ACC112 (cell line): ENCODE measurements around the gene ZNF670.

ENCODE experiments used
- H2AFZ ChIP-seq: fragments of 200-600 bp; sonication (generic); one replicate; pipeline ENCODE4 v1.6.0; 2017; ENCODE audit warnings: antibody characterized with exemption, low read length; ENCODE audit not compliant: unreplicated experiment
- H3K27ac ChIP-seq: fragments of 200-600 bp; sonication (generic); 2 replicates; pipeline ENCODE4 v1.5.1; 2014; ENCODE audit warnings: low read depth, mild to moderate bottlenecking, antibody characterized with exemption, low read length, moderate library complexity
- H3K27me3 ChIP-seq: fragments of 200-600 bp; sonication (generic); 2 replicates; pipeline ENCODE4 v1.6.1; 2014; ENCODE audit warnings: mild to moderate bottlenecking, antibody characterized with exemption, low read length, moderate library complexity, mixed read lengths; ENCODE audit not compliant: insufficient read depth
- H3K36me3 ChIP-seq: fragments of 200-600 bp; sonication (generic); 2 replicates; pipeline ENCODE4 v1.6.1; 2016; ENCODE audit warnings: mild to moderate bottlenecking, antibody characterized with exemption, low read length, moderate library complexity, mixed read lengths; ENCODE audit not compliant: insufficient read depth
- H3K4me1 ChIP-seq: fragments of 200-600 bp; sonication (generic); one replicate; pipeline ENCODE4 v1.6.1; 2016; ENCODE audit warnings: low read length, mixed read lengths; ENCODE audit not compliant: insufficient read depth, unreplicated experiment, control insufficient read depth
- H3K4me3 ChIP-seq: fragments of 200-600 bp; sonication (generic); 2 replicates; pipeline ENCODE4 v1.5.1; 2014; ENCODE audit warnings: mild to moderate bottlenecking, low read depth, low read length
- H3K79me2 ChIP-seq: fragments of 200-600 bp; sonication (generic); one replicate; pipeline ENCODE4 v1.6.0; 2016; ENCODE audit warnings: low read length; ENCODE audit not compliant: control insufficient read depth, unreplicated experiment, insufficient read depth

ZNF670 gene

DNA sequence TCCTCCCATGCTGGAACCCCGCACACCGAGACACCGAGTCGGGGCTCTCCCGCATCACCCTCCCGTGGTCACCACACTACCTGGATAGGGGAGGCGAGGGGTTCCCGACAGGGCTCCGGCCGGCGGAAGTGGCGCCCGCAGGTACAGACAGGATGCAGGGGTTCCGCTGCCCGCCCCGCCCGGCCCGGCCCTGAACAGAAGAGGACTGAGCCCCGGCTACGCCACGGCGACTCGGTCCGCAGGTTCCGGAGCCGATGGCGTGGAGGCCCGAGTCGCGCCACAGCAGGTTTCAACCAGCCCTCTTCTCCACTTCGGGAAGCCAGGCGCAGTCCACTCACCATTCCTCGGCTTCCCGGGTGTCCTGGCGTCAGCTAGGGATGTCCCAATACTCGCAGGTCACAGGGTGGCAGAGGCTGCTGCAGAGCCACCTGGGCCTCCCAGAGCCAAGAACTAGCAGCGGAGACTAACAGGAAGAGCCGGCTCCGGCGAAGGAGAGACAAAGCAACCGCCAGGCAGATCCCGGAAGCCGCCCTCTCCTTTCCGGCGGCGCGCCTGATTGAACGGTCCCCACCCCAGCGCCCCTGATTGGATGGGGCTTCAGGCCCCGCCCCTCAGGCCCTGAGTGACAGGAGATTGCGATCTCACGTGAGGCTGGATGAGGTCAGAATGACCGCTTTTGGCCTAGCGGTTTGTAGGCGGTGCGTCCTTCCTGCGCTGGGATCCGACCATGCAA is 25.4 kb upstream of the ZNF670 start, which contains the start of gene ZNF669:
ZNF669 (minus strand) TSS at position 498 of the 733 bp plus-strand sequence; CDS start at position 341, 157 bp downstream.
- peaks cover 33% of the 10 kb centered on the region for H3K79me2 ChIP-seq
- H3K4me3 ChIP-seq: peak within 1 kb of the TSS; percentile 93
- H3K36me3 ChIP-seq: peaks cover 25% of the 10 kb centered on the region
- peaks cover 13% of the 10 kb centered on the region for H3K4me1 ChIP-seq
- H3K27ac ChIP-seq: peak within 1 kb of the TSS; percentile 67
- no peaks in the 10 kb centered on the region for H3K27me3 ChIP-seq
- peak within 1 kb of the TSS; percentile 26 for H2AFZ ChIP-seq

DNA sequence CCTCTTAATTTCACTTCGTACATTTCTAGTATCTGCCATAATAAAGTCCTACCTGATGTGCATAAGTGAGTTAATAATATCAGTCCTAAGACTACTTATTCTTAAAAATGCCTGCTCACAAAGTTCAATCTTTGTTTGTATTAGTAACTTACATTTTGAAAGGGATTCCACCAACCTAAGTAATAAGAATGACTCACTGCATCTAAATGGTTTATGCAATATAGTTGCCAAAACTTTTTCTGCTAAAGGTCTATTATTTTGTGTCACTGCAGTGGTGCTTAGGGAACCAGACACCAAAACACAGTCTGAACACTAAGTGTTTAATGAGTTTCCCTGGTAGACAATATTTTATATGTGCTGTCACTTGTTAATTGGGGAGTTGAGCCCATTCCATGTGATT is 23.8 kb upstream of the ZNF670 start:
- Histone ChIP-seq H2AFZ (no peak overlapping the region), H3K27ac (peak overlapping the region; percentile 28), H3K4me3 (peak overlapping the region; percentile 93), H3K4me1 (peaks cover 13% of the 10 kb centered on the region), H3K79me2 (peaks cover 33% of the 10 kb centered on the region), H3K36me3 (peaks cover 37% of the 10 kb centered on the region), H3K27me3 (no peaks in the 10 kb centered on the region)

DNA sequence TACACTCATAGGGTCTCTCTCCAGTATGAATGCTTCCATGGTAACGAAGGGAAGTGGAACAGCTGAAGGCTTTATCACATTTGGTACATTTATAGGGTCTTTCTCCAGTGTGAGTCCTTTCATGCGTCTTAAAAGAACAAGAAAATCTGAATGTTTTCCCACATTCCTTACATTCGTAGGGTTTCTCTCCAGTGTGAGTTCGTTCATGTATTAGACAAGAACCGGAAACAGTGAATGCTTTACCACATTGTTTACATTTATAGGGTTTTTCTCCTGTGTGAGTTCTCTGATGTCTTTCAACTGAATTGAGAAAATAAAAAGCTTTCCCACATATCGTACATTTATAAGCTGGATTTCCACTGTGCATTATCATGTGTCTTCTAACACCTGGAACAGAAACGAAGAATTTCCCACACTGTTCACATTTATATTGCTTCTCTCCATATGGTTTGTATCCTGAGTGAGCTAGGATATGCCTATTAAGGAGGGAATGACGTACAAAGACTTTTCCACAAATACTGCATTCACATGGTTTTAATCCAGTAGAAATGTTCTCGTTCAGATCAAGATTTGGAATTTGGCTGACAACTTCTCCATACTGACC is 22.2 kb upstream of the ZNF670 start:
- H3K4me1 ChIP-seq: peaks cover 13% of the 10 kb centered on the region
- H3K27me3 ChIP-seq: no peaks in the 10 kb centered on the region
- H3K36me3 ChIP-seq: peaks cover 42% of the 10 kb centered on the region
- no peak overlapping the region for H2AFZ ChIP-seq
- no peak overlapping the region for H3K4me3 ChIP-seq
- H3K79me2 ChIP-seq: peaks cover 33% of the 10 kb centered on the region
- no peak overlapping the region for H3K27ac ChIP-seq

DNA sequence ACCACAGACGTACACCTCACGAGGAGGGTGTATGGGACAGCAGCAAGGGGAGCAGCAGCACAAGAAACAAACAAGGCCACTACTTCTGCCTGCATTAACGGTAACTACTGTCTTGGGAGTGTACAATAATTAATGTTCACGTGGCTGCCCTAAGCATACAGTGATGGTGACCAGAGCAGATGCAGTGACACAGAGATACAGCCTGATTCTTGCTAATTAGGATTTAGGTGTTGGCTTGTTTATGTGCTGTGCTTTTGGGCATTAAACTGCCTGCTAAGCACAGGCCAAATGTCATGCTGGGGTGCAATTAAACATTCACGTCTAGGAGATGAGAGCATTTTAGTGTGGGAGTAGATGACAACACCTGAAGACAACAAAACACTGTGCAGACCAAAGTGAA is 18.3 kb upstream of the ZNF670 start:
- Histone ChIP-seq H3K36me3 (peaks cover 38% of the 10 kb centered on the region), H2AFZ (no peak overlapping the region), H3K27ac (no peak overlapping the region), H3K27me3 (no peaks in the 10 kb centered on the region), H3K4me1 (peaks cover 2% of the 10 kb centered on the region), H3K79me2 (peaks cover 16% of the 10 kb centered on the region), H3K4me3 (no peak overlapping the region)

DNA sequence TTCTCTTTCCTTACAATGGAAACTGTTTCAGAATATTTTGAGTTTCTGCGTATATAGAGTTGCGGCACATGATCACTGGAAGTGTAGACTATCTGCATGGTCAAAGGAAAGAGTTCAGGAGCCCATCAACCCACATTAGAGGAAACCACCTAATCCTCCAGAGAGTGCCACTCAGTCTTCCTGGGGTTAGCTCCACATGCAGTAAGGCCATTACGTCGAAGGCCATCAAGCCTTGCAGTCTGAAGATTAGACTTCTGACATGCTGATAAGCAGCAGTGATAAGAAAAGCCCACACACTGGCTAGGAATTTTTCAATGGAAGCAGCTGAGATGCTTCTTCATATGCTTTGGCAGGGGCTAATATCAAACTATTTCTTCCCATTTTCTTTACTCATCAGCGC is 17.9 kb upstream of the ZNF670 start:
- Histone ChIP-seq H3K79me2 (peaks cover 12% of the 10 kb centered on the region), H2AFZ (no peak overlapping the region), H3K27ac (no peak overlapping the region), H3K27me3 (no peaks in the 10 kb centered on the region), H3K4me3 (no peak overlapping the region), H3K36me3 (peaks cover 34% of the 10 kb centered on the region), H3K4me1 (no peaks in the 10 kb centered on the region)

DNA sequence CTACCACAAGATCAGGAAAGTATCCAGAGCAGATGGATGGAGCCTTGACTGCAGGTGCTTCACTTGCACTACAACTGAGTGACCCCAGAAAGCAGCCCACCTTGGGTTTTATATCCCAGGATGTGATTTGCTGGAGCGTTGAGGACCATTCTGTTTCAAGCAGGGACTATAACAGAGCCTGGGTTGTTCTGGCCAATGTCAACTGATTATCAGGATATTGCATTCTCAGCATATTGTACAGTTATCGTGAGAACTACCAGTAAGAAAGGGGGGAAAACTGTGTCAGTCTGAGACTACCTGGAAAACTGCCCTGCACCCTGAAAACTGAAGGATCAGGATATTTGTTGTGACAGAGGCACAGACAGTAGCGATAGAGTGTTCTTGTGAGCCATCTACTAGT is 17.5 kb upstream of the ZNF670 start:
- Histone ChIP-seq H3K27ac (no peak overlapping the region), H3K4me3 (no peak overlapping the region), H3K27me3 (no peaks in the 10 kb centered on the region), H3K36me3 (peaks cover 30% of the 10 kb centered on the region), H3K79me2 (peaks cover 8% of the 10 kb centered on the region), H3K4me1 (no peaks in the 10 kb centered on the region), H2AFZ (no peak overlapping the region)

DNA sequence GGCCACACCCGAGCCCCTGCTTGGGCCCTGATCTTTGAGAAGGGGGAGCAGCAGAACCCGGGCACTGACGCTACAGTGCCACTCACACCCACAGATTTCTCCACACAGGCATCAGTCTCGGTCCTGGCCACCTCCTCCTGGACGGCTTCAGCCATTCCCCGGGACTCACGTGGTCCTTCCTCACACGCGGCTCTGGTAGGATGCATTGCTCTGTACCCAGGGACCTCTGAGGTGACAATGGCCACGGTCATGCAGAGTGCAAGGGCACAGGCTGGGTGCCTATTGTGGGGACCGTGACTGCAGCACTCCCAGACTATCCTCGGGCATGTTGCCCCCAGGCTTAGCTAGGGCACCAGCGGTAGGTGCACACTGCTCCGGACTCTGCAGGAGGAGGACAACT is 11.8 kb upstream of the ZNF670 start:
- Histone ChIP-seq H3K79me2 (no peaks in the 10 kb centered on the region), H3K36me3 (no peaks in the 10 kb centered on the region), H2AFZ (no peak overlapping the region), H3K27ac (no peak overlapping the region), H3K27me3 (no peaks in the 10 kb centered on the region), H3K4me3 (no peak overlapping the region), H3K4me1 (no peaks in the 10 kb centered on the region)

DNA sequence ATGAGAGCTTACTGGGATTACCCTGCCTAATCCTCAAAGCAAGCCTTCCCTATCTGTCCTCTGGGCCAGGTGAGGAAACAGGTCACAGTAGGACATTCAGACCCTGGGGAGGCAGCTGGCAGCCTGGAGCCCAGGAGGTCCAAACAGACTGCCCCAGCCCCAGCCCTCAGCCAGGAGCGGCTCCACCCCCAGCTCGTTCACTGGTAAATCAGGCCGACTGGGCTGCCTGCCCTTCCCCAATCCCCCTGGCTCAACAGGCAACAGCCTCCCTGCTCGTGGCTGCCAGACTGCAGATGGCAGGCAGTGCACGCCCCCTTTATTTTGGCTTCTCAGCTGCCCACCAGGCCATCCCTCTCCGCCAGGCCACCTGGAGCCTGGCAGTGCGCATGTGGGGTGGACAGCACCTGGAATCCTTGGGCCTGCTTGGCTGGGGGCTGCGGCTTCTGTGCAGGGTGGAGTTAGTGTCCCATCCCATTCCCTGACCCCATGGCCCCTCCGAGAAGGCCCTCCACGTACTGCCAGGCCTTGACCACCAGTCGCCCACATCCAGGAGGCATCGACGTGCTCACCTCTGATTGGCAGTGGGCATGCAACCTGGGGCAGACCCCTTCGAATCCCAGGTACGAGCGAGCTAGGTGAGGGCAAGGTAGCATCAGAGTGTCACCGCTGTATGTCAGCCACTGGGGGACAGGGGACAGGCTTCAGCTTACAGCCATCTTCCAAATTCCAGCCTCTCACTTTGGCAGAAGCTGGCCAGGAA is 11.2 kb upstream of the ZNF670 start:
- no peaks in the 10 kb centered on the region for H3K4me1 ChIP-seq
- H3K36me3 ChIP-seq: no peaks in the 10 kb centered on the region
- no peak overlapping the region for H3K27ac ChIP-seq
- no peak overlapping the region for H3K4me3 ChIP-seq
- no peaks in the 10 kb centered on the region for H3K79me2 ChIP-seq
- H2AFZ ChIP-seq: no peak overlapping the region
- H3K27me3 ChIP-seq: no peaks in the 10 kb centered on the region

DNA sequence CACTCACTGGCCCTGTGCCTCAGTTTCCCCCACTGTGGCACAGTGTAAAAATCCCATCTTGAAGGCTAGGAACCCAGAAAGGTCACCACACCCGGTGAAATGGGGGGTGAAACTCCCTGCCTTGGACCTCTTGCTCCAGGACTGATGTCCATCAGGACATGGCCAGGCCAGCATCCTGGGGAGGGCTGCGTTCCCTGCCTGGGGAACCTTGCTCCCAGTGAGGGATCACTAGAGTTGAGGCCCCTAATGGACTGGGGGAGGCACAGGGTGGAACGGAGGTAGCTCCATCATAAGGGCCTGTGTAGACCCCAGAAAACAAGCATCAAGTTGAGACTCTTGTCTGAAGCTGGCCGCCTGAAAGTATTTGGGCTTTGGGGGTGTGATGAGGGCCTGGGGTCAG is 10.4 kb upstream of the ZNF670 start:
- Histone ChIP-seq H3K4me1 (no peaks in the 10 kb centered on the region), H3K4me3 (no peak overlapping the region), H3K27ac (no peak overlapping the region), H2AFZ (no peak overlapping the region), H3K27me3 (no peaks in the 10 kb centered on the region), H3K36me3 (no peaks in the 10 kb centered on the region), H3K79me2 (no peaks in the 10 kb centered on the region)

DNA sequence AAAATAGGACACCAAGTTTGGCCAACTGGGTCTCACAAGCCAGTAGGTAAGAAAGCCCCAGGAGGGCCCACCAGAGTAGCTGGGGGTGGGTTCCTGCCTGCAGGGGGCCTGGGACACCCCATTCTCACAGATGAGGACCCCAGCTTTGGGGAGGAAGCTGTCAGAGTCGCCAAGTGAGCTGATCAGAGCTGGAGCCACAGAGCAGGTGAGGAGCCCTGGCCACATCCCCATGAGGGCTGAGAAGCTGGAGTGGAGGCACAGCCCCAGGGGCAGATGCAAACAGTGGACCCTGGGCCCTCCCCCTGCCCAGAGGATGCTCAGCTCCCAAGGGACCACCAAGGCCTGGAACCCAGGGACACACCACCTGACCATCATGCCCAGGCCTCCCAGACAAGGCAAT is 8.6 kb upstream of the ZNF670 start:
- no peak overlapping the region for H2AFZ ChIP-seq
- no peak overlapping the region for H3K27ac ChIP-seq
- H3K4me3 ChIP-seq: no peak overlapping the region
- H3K4me1 ChIP-seq: no peaks in the 10 kb centered on the region
- H3K79me2 ChIP-seq: no peaks in the 10 kb centered on the region
- no peaks in the 10 kb centered on the region for H3K36me3 ChIP-seq
- no peaks in the 10 kb centered on the region; the same call in 1 of the 2 replicates for H3K27me3 ChIP-seq
